ENCODE results near the gene INPP5A. TPM values are rescaled to one million over a fixed set of nuclear protein-coding genes. Genes with fewer than 3 reads are reported as not detected.

INPP5A gene
- total RNA-seq, 1 donor from 2014 or later, result 14.2 TPM

DNA sequence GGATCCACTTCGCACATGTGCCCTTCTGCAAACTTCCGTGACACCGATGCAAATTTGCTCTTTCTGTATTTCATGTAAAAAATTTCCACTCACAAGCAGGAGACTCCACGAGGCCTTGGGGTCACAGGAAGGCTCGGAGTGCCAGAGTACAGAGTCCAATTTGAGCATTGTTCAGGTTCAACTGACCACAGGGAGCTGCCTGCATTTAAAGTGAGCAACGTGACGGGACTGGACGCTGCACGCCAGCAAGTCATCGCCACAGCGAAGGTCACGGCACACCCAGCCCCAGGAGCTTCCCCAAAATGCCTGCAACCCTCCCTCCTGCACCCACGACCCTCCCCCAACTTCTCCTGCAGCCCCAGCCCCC is 289.8 kb downstream of the INPP5A start:
- DNase-seq (ENCODE audit: low spot score), result no peak
- no peaks in the 10 kb centered on the region for H3K9me3 ChIP-seq (ENCODE audit: low read depth)
- no peaks in the 10 kb centered on the region for H3K36me3 ChIP-seq
- H3K27me3 ChIP-seq, result peaks cover 7% of the 10 kb centered on the region
- Mint-ChIP-seq H3K9me3 (peaks cover 12% of the 10 kb centered on the region), H3K27ac (no peak overlapping the region), H3K27me3 (ENCODE audit: insufficient read depth, low read depth) (peaks cover 8% of the 10 kb centered on the region), H3K4me3 (no peak overlapping the region), H3K36me3 (peaks cover 3% of the 10 kb centered on the region), H3K4me1 (no peaks in the 10 kb centered on the region)
- H3F3A ChIP-seq (ENCODE audit: low read depth), result peaks cover 8% of the 10 kb centered on the region
- TF ChIP-seq CTCF (IDR thresholded peaks at IDR 0.05) (no peak), EZH2phosphoT487 (IDR thresholded peaks at IDR 0.05) (no peak), EZH2 (IDR thresholded peaks at IDR 0.05) (no peak)
- no peaks in the 10 kb centered on the region for H4K20me1 ChIP-seq (ENCODE audit: low read depth)
- no peaks in the 10 kb centered on the region for H3K79me2 ChIP-seq (ENCODE audit: low read depth)
- no peaks in the 10 kb centered on the region for H3K4me1 ChIP-seq
- no peak overlapping the region for H3K4me3 ChIP-seq
- H3K4me2 ChIP-seq, result no peak overlapping the region
- no peak overlapping the region for H3K9ac ChIP-seq
- H3K27ac ChIP-seq, result no peak overlapping the region
- H2AFZ ChIP-seq (replicated peaks), result no peak overlapping the region

DNA sequence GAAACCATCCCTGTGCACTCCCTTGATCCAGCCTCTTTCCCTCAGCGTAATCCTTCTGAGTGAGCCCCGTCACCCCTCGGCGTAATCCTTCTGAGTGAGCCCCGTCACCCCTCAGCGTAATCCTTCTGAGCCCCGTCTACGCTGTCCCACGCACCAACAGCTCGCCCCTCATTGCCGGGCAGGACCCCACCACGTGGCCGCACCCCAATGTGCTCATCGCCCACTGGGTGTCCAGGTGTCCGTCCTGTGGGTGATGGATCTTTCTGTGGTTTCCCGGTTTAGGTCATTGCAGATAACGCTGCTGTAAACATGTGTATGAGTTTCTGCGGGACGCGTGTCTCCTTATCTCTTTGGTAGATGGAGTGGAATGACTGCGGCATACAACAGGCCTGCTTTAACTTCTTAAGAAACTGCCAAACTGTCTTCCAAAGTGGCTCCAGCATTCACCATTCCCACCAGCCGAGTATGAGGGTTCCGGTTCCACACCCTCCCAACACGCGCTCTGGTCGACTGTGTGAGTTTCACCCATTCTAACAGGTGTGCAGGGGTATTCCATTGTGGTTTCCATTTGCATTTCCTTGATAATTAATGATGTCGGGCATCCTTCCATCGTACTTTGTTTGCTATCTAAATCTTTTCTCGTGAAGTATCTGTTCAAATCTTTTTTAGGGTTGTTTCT is 290.4 kb downstream of the INPP5A start:
- Histone ChIP-seq H3K4me2 (no peak overlapping the region), H2AFZ (replicated peaks) (no peak overlapping the region), H4K20me1 (ENCODE audit: low read depth) (no peaks in the 10 kb centered on the region), H3K9ac (no peak overlapping the region), H3K79me2 (ENCODE audit: low read depth) (no peaks in the 10 kb centered on the region), H3F3A (ENCODE audit: low read depth) (peaks cover 8% of the 10 kb centered on the region), H3K9me3 (ENCODE audit: low read depth) (no peaks in the 10 kb centered on the region), H3K36me3 (no peaks in the 10 kb centered on the region), H3K27ac (no peak overlapping the region), H3K4me3 (no peak overlapping the region), H3K27me3 (peaks cover 7% of the 10 kb centered on the region), H3K4me1 (no peaks in the 10 kb centered on the region)
- Mint-ChIP-seq H3K4me3 (no peak overlapping the region), H3K27ac (no peak overlapping the region), H3K27me3 (ENCODE audit: insufficient read depth, low read depth) (peaks cover 9% of the 10 kb centered on the region), H3K9me3 (peaks cover 12% of the 10 kb centered on the region), H3K36me3 (peaks cover 3% of the 10 kb centered on the region), H3K4me1 (no peaks in the 10 kb centered on the region)
- DNase-seq (ENCODE audit: low spot score), result no peak
- TF ChIP-seq CTCF (IDR thresholded peaks at IDR 0.05), result no peak
- TF ChIP-seq EZH2 (IDR thresholded peaks at IDR 0.05), result no peak
- no peak for TF ChIP-seq EZH2phosphoT487 (IDR thresholded peaks at IDR 0.05)

- Histone ChIP-seq H3K36me3 (no peaks in the 10 kb centered on the region), H2AFZ (replicated peaks) (no peak overlapping the region), H3K4me3 (no peak overlapping the region), H4K20me1 (ENCODE audit: low read depth) (no peaks in the 10 kb centered on the region), H3K27ac (no peak overlapping the region), H3F3A (ENCODE audit: low read depth) (peaks cover 8% of the 10 kb centered on the region), H3K9me3 (ENCODE audit: low read depth) (no peaks in the 10 kb centered on the region), H3K4me1 (no peaks in the 10 kb centered on the region), H3K9ac (no peak overlapping the region), H3K79me2 (ENCODE audit: low read depth) (no peaks in the 10 kb centered on the region), H3K27me3 (peaks cover 7% of the 10 kb centered on the region), H3K4me2 (no peak overlapping the region)
- Mint-ChIP-seq H3K4me1 (no peaks in the 10 kb centered on the region), H3K9me3 (peaks cover 12% of the 10 kb centered on the region), H3K36me3 (peaks cover 3% of the 10 kb centered on the region), H3K27ac (no peak overlapping the region), H3K4me3 (no peak overlapping the region), H3K27me3 (ENCODE audit: insufficient read depth, low read depth) (peaks cover 9% of the 10 kb centered on the region)
- no peak for TF ChIP-seq EZH2 (IDR thresholded peaks at IDR 0.05)
- TF ChIP-seq EZH2phosphoT487 (IDR thresholded peaks at IDR 0.05), result no peak
- no peak for TF ChIP-seq CTCF (IDR thresholded peaks at IDR 0.05)
- DNase-seq (ENCODE audit: low spot score), result no peak
Measured at GRCh38 chr10:132828681-132829080, 291.1 kb downstream of the INPP5A start.
